ENCODE measurements around the gene ZNF488. TPM values are rescaled to one million over a fixed set of nuclear protein-coding genes. Genes with fewer than 3 reads are reported as not detected.
"Not testable (repeated sequence)": the region's sequence is repeated elsewhere in the genome, so short reads cannot be mapped to it uniquely, and the experiment has no call there.

ZNF488 gene
- 0.08 TPM for total RNA-seq

GRCh38 chr10:47384148-47384921 is at the start of gene ZNF488:
Gene ZNF488 (minus strand): TSS chr10:47384293. CDS start chr10:47368829, 15,464 bp downstream.
- ATAC-seq = peak; percentile 98
- peak; percentile 92 for DNase-seq (ENCODE audit: low spot score)

- ATAC-seq (no peak), DNase-seq (ENCODE audit: low spot score) (no peak)
Measured at GRCh38 chr10:47425813-47426419, 41.8 kb upstream of the ZNF488 start.

- no peak for ATAC-seq
- DNase-seq (ENCODE audit: low spot score) = no peak
Measured at GRCh38 chr10:47424231-47424630, 40.1 kb upstream of the ZNF488 start.

GRCh38 chr10:47423476-47423875 is 39.4 kb upstream of the ZNF488 start:
- ATAC-seq (no peak), DNase-seq (ENCODE audit: low spot score) (no peak)

GRCh38 chr10:47421057-47421952 is 37.2 kb upstream of the ZNF488 start:
- ATAC-seq (no peak), DNase-seq (ENCODE audit: low spot score) (no peak)

- DNase-seq (ENCODE audit: low spot score) = no peak
- no peak for ATAC-seq
Measured at GRCh38 chr10:47420305-47421056, 36.4 kb upstream of the ZNF488 start.

GRCh38 chr10:47419421-47419820 is 35.3 kb upstream of the ZNF488 start:
- ATAC-seq (no peak), DNase-seq (ENCODE audit: low spot score) (no peak)

- DNase-seq (ENCODE audit: low spot score) (no peak), ATAC-seq (no peak)
Measured at GRCh38 chr10:47418966-47419365, 34.9 kb upstream of the ZNF488 start.

- no peak for DNase-seq (ENCODE audit: low spot score)
- no peak for ATAC-seq
Measured at GRCh38 chr10:47418321-47418720, 34.2 kb upstream of the ZNF488 start.

- DNase-seq (ENCODE audit: low spot score); ATAC-seq: not testable (repeated sequence)
Measured at GRCh38 chr10:47416305-47417218, 32.5 kb upstream of the ZNF488 start.

- no peak for ATAC-seq
- DNase-seq (ENCODE audit: low spot score) = no peak
Measured at GRCh38 chr10:47415520-47416304, 31.6 kb upstream of the ZNF488 start.

- DNase-seq (ENCODE audit: low spot score) (no peak), ATAC-seq (no peak)
Measured at GRCh38 chr10:47414752-47415519, 30.8 kb upstream of the ZNF488 start.

- ATAC-seq = no peak
- no peak for DNase-seq (ENCODE audit: low spot score)
Measured at GRCh38 chr10:47414227-47414592, 30.1 kb upstream of the ZNF488 start.

- ATAC-seq (no peak), DNase-seq (ENCODE audit: low spot score) (no peak)
Measured at GRCh38 chr10:47413531-47414226, 29.6 kb upstream of the ZNF488 start.

GRCh38 chr10:47412869-47413268 is 28.8 kb upstream of the ZNF488 start:
- DNase-seq (ENCODE audit: low spot score) = no peak
- ATAC-seq = no peak

GRCh38 chr10:47412177-47412730 is 28.2 kb upstream of the ZNF488 start:
- no peak for ATAC-seq
- no peak for DNase-seq (ENCODE audit: low spot score)

- ATAC-seq (no peak), DNase-seq (ENCODE audit: low spot score) (no peak)
Measured at GRCh38 chr10:47410862-47411261, 26.8 kb upstream of the ZNF488 start.

Data from left lobe of liver (tissue), 2 donors.